HG03354 (cell line): ENCODE results near the gene JAK3.
"Not testable (repeated sequence)": the region's sequence is repeated elsewhere in the genome, so short reads cannot be mapped to it uniquely, and the experiment has no call there.

ENCODE experiments used
- ATAC-seq: cut with Tn5 transposase; IDR thresholded peaks from one replicate; pipeline ENCODE4 v1.9.1; 2021; ENCODE audit warnings: mild to moderate bottlenecking; ENCODE audit not compliant: unreplicated experiment, poor library complexity, severe bottlenecking

The JAK3 gene

GRCh38 chr19:17812099-17812498 lies 35.7 kb downstream of the JAK3 start:
- ATAC-seq: no peak

DNA sequence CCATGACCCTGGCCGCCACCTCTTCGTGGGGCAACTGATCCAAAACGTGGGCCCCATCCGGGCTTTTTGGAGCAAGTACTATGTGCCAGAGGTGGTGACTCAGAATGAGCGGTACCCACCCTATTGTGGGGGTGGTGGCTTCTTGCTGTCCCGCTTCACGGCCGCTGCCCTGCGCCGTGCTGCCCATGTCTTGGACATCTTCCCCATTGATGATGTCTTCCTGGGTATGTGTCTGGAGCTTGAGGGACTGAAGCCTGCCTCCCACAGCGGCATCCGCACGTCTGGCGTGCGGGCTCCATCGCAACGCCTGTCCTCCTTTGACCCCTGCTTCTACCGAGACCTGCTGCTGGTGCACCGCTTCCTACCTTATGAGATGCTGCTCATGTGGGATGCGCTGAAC lies 36.1 kb downstream of the JAK3 start:
- no peak for ATAC-seq

DNA sequence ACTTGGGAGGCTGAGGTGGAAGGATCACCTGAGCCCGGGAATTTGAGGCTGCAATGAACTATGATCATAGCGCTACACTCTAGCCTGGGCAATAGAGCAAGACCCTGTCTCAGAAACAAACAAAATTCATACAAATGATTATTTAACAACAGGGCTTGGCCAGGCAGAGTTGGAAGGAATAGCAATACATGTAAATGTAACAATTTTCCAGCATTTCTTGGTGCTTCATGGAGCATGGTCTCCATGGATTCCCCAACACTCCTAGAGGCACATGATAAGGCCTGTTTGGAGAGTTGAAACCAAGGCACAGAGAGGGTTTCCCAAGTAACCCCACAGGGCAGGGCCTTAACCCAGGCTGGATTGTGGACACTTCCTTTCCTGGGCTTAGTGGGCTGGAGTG lies 36.7 kb downstream of the JAK3 start:
- no peak for ATAC-seq

- ATAC-seq: no peak
Measured at GRCh38 chr19:17807731-17808316, 40.0 kb downstream of the JAK3 start.

- ATAC-seq: no peak
Measured at GRCh38 chr19:17806945-17807344, 40.8 kb downstream of the JAK3 start.

- no peak for ATAC-seq
Measured at GRCh38 chr19:17805427-17805826, 42.4 kb downstream of the JAK3 start.

DNA sequence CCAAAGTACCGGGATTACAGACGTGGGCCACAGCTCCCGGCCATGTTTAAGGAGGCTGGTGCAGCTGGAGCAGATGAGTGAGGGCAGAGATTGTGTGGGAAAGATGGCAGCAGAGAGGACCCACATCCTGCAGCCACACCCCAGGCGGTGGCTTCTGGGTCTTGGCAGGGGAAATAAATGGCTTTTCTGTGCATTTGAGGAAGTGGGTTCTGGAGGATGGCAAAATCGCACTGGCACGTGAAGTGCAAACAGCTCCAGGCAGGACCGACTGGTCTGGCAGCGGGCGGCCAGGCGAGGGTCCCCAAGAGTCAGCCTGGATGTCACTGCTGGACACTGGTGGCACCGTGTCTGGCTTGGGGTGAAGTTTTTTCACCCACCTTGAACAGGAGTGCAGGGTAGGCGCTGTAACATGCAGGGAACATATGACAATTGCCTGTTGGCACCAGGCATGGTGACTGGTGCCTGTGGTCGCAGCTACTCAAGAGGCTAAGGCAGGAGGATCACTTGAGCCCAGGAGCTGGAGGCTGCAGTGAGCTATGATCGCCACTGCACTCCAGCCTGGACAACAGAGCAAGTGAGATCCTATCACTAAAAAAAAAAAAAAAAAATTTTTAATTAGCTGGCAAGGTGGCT lies 44.4 kb downstream of the JAK3 start:
- ATAC-seq: no peak

GRCh38 chr19:17802137-17802858 lies 45.5 kb downstream of the JAK3 start:
- ATAC-seq: no peak

DNA sequence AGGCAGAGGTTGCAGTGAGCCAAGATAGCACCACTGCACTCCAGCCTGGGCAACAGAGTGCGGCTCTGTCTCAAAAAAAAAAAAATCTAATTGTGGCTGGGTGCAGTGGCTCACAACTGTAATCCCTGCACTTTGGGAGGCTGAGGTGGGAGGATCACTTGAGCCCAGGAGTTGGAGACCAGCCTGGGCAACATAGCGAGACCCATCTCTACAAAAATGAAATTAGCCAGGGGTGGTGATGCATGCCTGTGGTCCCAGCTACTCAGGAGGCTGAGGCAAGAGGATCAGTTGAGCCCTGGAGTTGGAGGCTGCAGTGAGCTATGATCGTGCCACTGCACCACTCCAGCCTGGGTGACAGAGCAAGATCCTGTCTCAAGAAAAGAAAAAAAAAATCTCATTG lies 49.2 kb downstream of the JAK3 start:
- ATAC-seq: not testable (repeated sequence)

- ATAC-seq: no peak
Measured at GRCh38 chr19:17797424-17798201, 50.2 kb downstream of the JAK3 start.

GRCh38 chr19:17796838-17797423 lies 50.9 kb downstream of the JAK3 start:
- no peak for ATAC-seq

DNA sequence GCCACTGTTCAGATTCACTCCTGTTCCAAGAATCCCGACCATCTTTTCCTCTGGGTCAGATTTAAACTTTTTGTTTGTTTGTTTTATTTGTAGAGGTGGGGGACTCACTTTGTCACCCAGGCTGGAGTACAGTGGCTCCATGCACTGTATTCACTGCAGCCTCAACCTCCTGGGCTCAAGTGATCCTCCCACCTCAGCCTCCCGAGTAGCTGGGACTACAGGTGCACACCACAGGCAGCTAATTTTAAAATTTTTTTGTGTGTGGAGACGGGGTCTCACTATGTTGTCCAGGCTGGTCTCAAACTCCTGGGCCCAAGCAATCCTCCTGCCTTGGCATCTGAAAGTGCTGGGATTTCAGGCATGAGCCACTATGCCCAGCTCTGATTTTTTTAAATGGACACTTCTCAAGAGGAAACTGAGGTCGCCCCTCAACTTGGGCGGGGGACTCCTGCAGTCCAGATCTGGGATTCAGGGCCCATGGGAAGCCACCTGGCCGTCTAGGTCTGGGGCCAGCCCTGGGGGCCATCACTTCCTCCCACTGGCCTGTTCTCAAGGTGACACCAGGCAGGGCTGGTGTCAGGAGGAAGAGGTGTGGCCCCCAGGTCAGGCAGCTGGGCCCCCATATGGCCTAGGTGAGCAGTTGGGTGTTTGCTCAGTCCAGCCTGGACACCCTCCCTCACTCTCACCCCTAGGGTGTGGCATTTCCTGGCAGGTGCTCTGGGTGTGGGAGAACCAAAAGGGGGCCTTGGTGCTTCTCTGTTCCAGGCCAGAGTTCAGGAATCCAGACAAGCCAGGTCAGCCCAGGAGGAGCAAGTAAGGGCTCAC lies 51.6 kb downstream of the JAK3 start:
- ATAC-seq: no peak

DNA sequence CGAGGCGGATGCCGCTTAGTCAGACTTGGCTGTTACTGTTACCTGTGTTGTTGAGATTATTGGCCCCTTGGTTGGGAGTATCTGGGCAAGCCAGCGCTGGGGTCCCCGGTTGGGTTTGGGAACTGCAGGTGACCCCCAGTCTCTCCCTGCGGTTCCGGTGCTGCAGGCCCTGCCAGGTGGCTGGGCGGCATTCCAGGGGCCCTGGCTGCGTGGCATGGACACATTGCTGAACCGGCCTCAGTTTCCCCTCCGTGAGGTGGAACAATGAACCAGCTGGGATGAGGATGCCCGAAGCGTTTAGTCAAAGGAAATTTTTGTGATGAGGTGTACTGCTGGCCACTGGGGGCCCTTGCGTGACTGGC lies 52.3 kb downstream of the JAK3 start:
- no peak for ATAC-seq

GRCh38 chr19:17794731-17795494 lies 52.9 kb downstream of the JAK3 start, which contains the start of gene B3GNT3:
Gene B3GNT3, plus strand, starts transcription at chr19:17795138. Its CDS starts 12,670 bp downstream, at chr19:17807808.
- ATAC-seq: no peak

- no peak for ATAC-seq
Measured at GRCh38 chr19:17794412-17794730, 53.4 kb downstream of the JAK3 start.

GRCh38 chr19:17790059-17790780 lies 57.6 kb downstream of the JAK3 start:
- no peak for ATAC-seq

GRCh38 chr19:17788632-17789031 lies 59.1 kb downstream of the JAK3 start:
- no peak for ATAC-seq

DNA sequence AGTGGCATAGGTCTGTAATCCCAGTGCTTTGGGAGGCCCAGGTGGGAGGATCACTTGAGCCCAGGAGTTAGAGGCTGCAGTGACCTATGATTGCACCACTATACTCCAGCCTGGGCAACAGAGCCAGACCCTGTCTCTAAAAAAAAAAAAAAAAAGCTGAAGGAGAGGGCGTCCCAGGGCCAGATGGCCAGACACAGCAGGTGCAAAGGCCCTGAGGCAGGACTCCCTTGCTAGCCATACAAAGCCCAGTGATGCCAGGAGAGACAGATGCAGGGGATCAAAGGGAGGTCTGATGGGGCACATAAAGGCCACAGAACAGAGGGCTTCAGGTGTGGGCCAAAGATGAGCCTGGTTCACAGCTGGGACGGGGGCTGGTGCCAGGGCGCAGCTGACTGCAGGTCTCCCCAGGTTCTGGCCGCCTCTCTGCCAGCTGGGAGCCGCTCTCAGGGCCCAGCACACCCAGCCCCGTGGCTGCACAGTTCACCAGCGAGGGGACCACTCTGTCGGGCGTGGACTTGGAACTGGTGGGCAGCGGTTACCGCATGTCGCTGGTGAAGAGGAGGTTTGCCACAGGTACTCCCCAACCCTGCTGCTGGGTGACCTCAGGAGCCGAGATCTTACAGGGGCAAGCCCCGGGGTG lies 60.4 kb downstream of the JAK3 start:
- ATAC-seq: no peak
